Activated CD4-positive, alpha-beta T cell treated with anti-CD3 and anti-CD28 coated beads, Interleukin-2, amount 50 U/mL, for 16 hours (primary cell): ENCODE data around the gene FTCD.

ENCODE experiments used
- DNase-seq: peaks from one replicate; pipeline ENCODE4 v3.0.0-alpha.2; 2020

Gene FTCD

GRCh38 chr21:46088189-46088588 is 67.2 kb downstream of the FTCD start:
- no peak for DNase-seq

- no peak for DNase-seq
Observed at GRCh38 chr21:46087641-46088040, 67.7 kb downstream of the FTCD start.
